Neural progenitor cell (in vitro differentiated cells): ENCODE measurements around the gene SDHC.

Source experiments
- EZH2phosphoT487 ChIP-seq: fragments of 200-600 bp; sonication (generic); IDR thresholded peaks from 2 replicates; pipeline ENCODE4 v1.6.1; 2017; ENCODE audit warnings: antibody characterized with exemption
- TF ChIP-seq, protein P1 (sequence below): fragments of 200-600 bp; sonication (generic); IDR thresholded peaks from 2 replicates; pipeline ENCODE4 v1.5.1; 2017; ENCODE audit warnings: antibody characterized with exemption, mild to moderate bottlenecking

DNA sequence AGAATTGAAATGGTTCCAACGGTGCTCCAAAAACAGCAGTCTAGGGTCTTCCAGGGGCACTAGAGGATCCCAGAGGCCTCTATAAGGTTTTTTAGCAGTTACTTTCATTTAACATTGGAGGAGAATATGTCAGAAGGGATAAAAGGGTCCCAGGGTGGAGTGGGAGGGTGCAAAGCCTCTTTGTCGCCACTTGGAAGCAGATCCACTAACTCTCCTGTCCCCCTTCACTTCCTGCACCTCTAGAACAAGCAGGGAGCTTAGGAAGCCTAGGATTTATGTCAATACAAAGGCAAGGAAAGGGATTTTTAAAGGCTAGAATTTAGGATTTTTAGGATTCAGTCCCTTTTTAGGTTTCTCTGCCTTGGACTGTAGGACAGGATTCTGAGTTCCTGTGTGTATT, 47.3 kb upstream of the SDHC start:
- TF ChIP-seq, protein P1, sequence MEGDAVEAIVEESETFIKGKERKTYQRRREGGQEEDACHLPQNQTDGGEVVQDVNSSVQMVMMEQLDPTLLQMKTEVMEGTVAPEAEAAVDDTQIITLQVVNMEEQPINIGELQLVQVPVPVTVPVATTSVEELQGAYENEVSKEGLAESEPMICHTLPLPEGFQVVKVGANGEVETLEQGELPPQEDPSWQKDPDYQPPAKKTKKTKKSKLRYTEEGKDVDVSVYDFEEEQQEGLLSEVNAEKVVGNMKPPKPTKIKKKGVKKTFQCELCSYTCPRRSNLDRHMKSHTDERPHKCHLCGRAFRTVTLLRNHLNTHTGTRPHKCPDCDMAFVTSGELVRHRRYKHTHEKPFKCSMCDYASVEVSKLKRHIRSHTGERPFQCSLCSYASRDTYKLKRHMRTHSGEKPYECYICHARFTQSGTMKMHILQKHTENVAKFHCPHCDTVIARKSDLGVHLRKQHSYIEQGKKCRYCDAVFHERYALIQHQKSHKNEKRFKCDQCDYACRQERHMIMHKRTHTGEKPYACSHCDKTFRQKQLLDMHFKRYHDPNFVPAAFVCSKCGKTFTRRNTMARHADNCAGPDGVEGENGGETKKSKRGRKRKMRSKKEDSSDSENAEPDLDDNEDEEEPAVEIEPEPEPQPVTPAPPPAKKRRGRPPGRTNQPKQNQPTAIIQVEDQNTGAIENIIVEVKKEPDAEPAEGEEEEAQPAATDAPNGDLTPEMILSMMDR, result no peak
- TF ChIP-seq EZH2phosphoT487, result no peak
